Astrocyte of the cerebellum (primary cell): ENCODE results near the gene DACT2.

Experiments used
- DNase-seq: peaks from one replicate; pipeline ENCODE4 v3.0.0-alpha.2; 2011; ENCODE audit warnings: low read depth
- H3K4me3 ChIP-seq: 2 replicates; pipeline ENCODE4 v1.5.1; 2011; ENCODE audit warnings: mild to moderate bottlenecking, low read depth, low read length, moderate library complexity
- CTCF ChIP-seq: IDR thresholded peaks from 2 replicates; pipeline ENCODE4 v1.5.1; 2012; ENCODE audit warnings: low read length, low read depth, moderate library complexity, mild to moderate bottlenecking; ENCODE audit errors: missing control alignments
- in situ Hi-C: cut with HindIII; loops from 2 replicates; pipeline ENCODE4 v1.10.0; 2017; ENCODE audit warnings: low sequenced_read_pairs

The DACT2 gene

GRCh38 chr6:168319279-168320111, at the start of gene DACT2:
Gene DACT2 (minus strand): TSS chr6:168319777. CDS start chr6:168319633, 144 bp downstream.
- no peak for DNase-seq
- no peak for TF ChIP-seq CTCF
- H3K4me3 ChIP-seq, result no peak within 1 kb of the TSS
- in situ Hi-C loops, result no loop called here

GRCh38 chr6:168368936-168369335, 49.4 kb upstream of the DACT2 start:
- no peak for DNase-seq
- TF ChIP-seq CTCF, result no peak
- no peak overlapping the region for H3K4me3 ChIP-seq
- in situ Hi-C loops, result no loop called here

GRCh38 chr6:168368066-168368820, 48.7 kb upstream of the DACT2 start:
- no peak for TF ChIP-seq CTCF
- in situ Hi-C loops, result no loop called here
- no peak for DNase-seq
- no peak overlapping the region for H3K4me3 ChIP-seq

- in situ Hi-C loops, result no loop called here
- no peak for DNase-seq
- TF ChIP-seq CTCF, result no peak
- H3K4me3 ChIP-seq, result no peak overlapping the region
Observed at GRCh38 chr6:168367285-168367751, 47.7 kb upstream of the DACT2 start.

GRCh38 chr6:168366473-168366872, 46.9 kb upstream of the DACT2 start:
- no peak overlapping the region for H3K4me3 ChIP-seq
- in situ Hi-C loops, result no loop called here
- TF ChIP-seq CTCF, result no peak
- DNase-seq, result no peak

- no peak overlapping the region for H3K4me3 ChIP-seq
- DNase-seq, result no peak
- in situ Hi-C loops, result no loop called here
- TF ChIP-seq CTCF, result no peak
Observed at GRCh38 chr6:168365422-168366165, 46.0 kb upstream of the DACT2 start.
